SU-DHL-6 (cell line): ENCODE results near the gene TRIM63.

Experiments
- EZH2phosphoT487 ChIP-seq: fragments of 200-600 bp; sonication (generic), shearing (Covaris generic); conservative IDR thresholded peaks from 2 replicates; pipeline ENCODE4 v1.6.1; 2018; ENCODE audit warnings: mild to moderate bottlenecking, antibody characterized with exemption, low read length, moderate library complexity, mixed read lengths
- TF ChIP-seq, protein P1 (sequence below): fragments of 200-600 bp; sonication (generic); IDR thresholded peaks from one replicate; pipeline ENCODE4 v1.5.1; 2017; ENCODE audit warnings: antibody characterized with exemption, mild to moderate bottlenecking, low read length, moderate library complexity; ENCODE audit not compliant: insufficient read depth, poor library complexity, severe bottlenecking

DNA sequence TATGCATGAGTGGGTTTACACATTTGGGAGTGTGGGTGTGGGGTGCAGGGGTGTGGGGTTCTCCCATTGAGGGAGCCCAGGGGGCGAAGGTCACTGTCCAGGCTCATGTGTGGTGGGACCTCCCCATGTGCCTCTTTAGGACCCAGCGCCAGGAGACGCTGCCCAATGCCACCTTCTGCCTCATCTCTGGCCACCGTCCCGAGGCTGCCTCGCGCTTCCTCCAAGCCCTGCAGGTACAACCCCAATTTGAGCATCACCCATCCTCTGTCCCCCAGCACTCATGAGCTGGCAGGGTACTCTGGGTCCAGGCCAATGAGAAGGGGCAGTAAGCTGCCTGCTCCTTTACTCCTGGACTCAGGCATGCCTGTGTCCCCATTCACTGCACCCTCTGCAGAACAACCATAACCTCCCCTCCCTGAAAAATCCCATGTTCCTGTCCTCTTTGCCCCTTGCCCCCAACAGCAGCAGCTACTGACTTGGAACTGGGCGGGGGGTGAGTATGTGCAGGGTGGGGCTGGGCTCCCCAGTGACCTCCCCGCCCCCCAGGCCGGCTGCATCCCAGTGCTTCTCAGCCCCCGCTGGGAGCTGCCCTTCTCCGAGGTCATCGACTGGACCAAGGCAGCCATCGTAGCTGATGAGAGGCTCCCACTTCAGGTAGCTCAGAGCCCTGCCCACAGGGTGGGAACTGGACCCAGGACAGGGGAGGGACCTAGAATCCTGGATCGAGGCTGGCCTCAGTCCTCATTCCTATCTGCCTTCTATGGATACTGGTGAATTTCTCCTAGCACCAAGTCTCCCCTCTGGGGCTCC lies 38.2 kb downstream of the TRIM63 start:
- TF ChIP-seq, protein P1, sequence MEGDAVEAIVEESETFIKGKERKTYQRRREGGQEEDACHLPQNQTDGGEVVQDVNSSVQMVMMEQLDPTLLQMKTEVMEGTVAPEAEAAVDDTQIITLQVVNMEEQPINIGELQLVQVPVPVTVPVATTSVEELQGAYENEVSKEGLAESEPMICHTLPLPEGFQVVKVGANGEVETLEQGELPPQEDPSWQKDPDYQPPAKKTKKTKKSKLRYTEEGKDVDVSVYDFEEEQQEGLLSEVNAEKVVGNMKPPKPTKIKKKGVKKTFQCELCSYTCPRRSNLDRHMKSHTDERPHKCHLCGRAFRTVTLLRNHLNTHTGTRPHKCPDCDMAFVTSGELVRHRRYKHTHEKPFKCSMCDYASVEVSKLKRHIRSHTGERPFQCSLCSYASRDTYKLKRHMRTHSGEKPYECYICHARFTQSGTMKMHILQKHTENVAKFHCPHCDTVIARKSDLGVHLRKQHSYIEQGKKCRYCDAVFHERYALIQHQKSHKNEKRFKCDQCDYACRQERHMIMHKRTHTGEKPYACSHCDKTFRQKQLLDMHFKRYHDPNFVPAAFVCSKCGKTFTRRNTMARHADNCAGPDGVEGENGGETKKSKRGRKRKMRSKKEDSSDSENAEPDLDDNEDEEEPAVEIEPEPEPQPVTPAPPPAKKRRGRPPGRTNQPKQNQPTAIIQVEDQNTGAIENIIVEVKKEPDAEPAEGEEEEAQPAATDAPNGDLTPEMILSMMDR: no peak
- no peak for TF ChIP-seq EZH2phosphoT487
